Measurements from ENCODE around the gene CRADD.

The CRADD gene

GRCh38 chr12:93939641-93940325 is 262.6 kb downstream of the CRADD start:
- DNase-seq (ENCODE audit: low spot score) = no peak

- peak; percentile 39 for DNase-seq (ENCODE audit: low spot score)
Measured at GRCh38 chr12:93943780-93944179, 266.6 kb downstream of the CRADD start.

DNA sequence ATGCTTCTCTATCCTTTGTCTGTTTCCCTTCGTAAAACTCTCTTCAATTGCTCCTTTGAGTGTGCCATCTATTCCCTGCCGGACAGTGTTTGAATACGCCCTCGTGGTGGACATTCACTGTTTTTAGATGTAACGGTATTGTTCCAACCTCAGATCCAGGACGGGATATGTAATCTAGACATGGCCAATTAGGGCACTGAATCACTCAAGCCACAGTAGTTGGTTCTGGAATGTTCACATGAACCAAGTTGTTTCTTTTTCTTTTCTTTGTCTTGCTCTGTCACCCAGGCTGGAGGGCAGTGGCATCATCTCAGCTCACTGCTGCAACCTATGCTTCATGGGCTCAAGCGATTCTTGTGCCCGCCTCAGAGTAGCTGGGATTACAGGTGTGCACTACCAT is 267.0 kb downstream of the CRADD start:
- DNase-seq (ENCODE audit: low spot score) = no peak

All from iPS-NIHi11 (cell line).